GM12865 (cell line): ENCODE data around the gene ANKIB1.
"Not testable (repeated sequence)": the region's sequence is repeated elsewhere in the genome, so short reads cannot be mapped to it uniquely, and the experiment has no call there.

Experiments
- DNase-seq: peaks from one replicate; pipeline ENCODE4 v3.0.0; 2010; ENCODE audit warnings: low read depth
- H3K4me3 ChIP-seq: 2 replicates; pipeline ENCODE4 v1.5.1; 2011; ENCODE audit warnings: mild to moderate bottlenecking, low read depth, low read length, control low read depth
- CTCF ChIP-seq: IDR thresholded peaks from 2 replicates; pipeline ENCODE4 v1.5.1; 2011; ENCODE audit warnings: low read length, control low read depth, low read depth, inconsistent platforms; ENCODE audit not compliant: insufficient read depth; ENCODE audit errors: missing control alignments

The ANKIB1 gene

GRCh38 chr7:92250603-92251002 is 4.8 kb downstream of the ANKIB1 start:
- TF ChIP-seq CTCF: no peak
- H3K4me3 ChIP-seq: no peak overlapping the region
- no peak for DNase-seq

- no peak overlapping the region for H3K4me3 ChIP-seq
- no peak for TF ChIP-seq CTCF
- DNase-seq: no peak
Observed at GRCh38 chr7:92251181-92251580, 5.4 kb downstream of the ANKIB1 start.

GRCh38 chr7:92253251-92253650 is 7.5 kb downstream of the ANKIB1 start:
- no peak overlapping the region for H3K4me3 ChIP-seq
- TF ChIP-seq CTCF: no peak
- DNase-seq: no peak

GRCh38 chr7:92254800-92255199 is 9.0 kb downstream of the ANKIB1 start:
- DNase-seq, H3K4me3 ChIP-seq: not testable (repeated sequence)

GRCh38 chr7:92255308-92255707 is 9.5 kb downstream of the ANKIB1 start:
- DNase-seq: no peak
- no peak overlapping the region for H3K4me3 ChIP-seq
- no peak for TF ChIP-seq CTCF

- no peak for TF ChIP-seq CTCF
- H3K4me3 ChIP-seq: no peak overlapping the region
- no peak for DNase-seq
Observed at GRCh38 chr7:92259062-92259461, 13.3 kb downstream of the ANKIB1 start.

- DNase-seq: no peak
- H3K4me3 ChIP-seq: no peak overlapping the region
- no peak for TF ChIP-seq CTCF
Observed at GRCh38 chr7:92259610-92260247, 14.0 kb downstream of the ANKIB1 start.
